ENCODE results near the gene SLIT3.
"Not testable (repeated sequence)": the region's sequence is repeated elsewhere in the genome, so short reads cannot be mapped to it uniquely, and the experiment has no call there.

The SLIT3 gene

GRCh38 chr5:169168280-169168679 lies 132.7 kb downstream of the SLIT3 start:
- DNase-seq = no peak

- DNase-seq = no peak
Observed at GRCh38 chr5:169166078-169166477, 134.9 kb downstream of the SLIT3 start.

GRCh38 chr5:169165052-169165451 lies 135.9 kb downstream of the SLIT3 start:
- DNase-seq = no peak

GRCh38 chr5:169164481-169164925 lies 136.4 kb downstream of the SLIT3 start:
- no peak for DNase-seq

DNA sequence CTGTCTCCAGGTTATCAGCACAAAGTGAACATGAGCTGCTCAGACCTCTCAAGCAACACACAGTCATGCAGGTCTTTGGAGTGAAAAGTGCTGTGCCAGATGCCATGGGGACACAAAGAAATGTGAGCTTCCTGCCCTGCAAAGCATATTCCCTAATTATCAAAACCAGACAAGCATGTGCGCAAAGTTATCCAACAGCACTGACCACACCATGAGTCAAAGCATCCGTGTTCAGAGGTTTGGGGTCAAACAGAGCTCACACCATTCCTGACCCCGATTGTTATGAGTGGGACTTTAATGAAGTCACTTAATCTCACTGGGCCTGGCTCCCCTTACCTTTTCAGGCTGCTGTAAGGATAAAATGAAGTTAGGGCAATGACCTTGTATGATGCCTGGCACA lies 138.5 kb downstream of the SLIT3 start:
- DNase-seq = no peak

GRCh38 chr5:169161022-169161680 lies 139.8 kb downstream of the SLIT3 start:
- DNase-seq = no peak

DNA sequence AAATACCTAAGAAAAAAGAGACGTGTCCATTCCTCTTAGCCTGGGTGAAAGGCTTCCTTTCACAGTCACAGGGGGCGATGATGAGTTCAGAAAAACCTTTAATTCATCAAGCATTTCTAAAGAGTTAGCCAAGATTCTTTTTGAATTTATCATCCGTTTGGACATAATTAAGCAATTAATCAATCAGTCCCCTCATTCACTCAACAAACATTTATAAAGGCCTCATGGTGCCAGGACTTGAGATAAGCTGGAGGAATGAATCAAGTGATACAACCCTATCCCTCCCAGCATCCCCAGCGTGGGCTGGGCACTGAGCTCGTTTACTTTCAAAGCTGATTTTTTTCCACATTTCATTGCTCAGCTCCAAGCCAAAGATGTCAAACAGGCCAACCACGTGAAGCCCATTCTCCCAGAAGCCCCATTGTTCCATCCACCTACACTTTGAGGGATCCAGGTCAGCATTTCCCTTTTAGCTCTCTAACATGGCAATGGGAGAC lies 140.5 kb downstream of the SLIT3 start:
- no peak for DNase-seq

GRCh38 chr5:169158764-169159163 lies 142.2 kb downstream of the SLIT3 start:
- no peak for DNase-seq

DNA sequence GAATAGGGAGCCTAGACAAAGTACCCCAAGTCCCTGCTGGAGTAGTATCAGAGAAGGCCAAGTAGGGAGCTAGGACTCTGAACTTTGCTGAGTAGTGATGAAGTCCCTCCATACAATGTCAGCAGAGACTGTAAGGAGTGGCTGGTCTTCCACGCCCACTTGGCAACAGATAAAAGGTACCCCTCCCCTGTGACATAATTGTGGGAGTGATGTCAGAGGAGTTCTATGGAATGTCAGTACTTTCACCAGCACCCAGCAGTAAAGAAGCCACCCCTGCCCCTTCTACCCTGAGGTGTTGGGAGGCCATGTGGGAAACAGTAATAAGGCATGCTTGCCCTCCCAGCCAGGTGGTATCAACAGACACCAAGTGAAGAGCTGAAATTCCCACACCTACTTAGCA lies 143.9 kb downstream of the SLIT3 start:
- no peak for DNase-seq

DNA sequence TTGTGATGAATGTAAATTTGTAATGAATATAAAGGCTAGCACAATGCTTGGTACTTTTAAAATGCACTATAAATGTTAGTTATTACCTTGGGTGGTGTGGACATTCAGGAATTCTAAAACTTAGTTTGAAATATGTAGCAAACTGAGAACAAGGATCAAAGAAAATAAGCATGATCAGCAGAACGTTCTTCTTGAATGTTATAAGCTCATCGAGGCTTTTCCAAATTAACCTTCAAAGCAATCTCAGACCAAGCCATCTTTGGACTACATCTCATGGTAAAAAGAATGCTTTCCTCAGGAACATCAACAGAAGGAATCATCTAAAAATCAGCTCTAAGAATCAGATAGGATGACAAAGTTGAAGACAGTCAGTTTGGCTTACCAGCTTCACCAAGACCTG lies 146.3 kb downstream of the SLIT3 start:
- no peak for DNase-seq

GRCh38 chr5:169153405-169153804 lies 147.5 kb downstream of the SLIT3 start:
- no peak for DNase-seq

DNA sequence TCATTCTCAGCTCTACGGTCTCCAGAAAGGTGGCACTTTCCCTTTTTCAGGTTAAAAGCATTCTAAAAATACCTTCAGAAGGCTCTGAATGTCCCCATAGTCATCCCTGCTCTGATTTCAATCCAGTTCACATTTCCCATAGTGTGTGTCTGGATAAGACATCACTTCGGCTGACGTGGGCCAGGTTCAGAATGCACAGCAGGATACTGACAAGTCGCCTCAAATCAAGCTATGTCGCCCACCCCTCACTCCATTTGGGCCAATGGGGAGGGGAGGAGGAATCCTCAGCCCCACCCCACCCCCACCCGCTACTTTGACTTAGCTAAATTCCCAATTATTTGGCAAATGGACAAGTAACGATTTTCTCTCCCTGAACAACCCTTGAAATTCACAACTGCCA lies 148.0 kb downstream of the SLIT3 start:
- no peak for DNase-seq

- no peak for DNase-seq
Observed at GRCh38 chr5:169152453-169152852, 148.5 kb downstream of the SLIT3 start.

- no peak for DNase-seq
Observed at GRCh38 chr5:169151051-169151805, 149.7 kb downstream of the SLIT3 start.

DNA sequence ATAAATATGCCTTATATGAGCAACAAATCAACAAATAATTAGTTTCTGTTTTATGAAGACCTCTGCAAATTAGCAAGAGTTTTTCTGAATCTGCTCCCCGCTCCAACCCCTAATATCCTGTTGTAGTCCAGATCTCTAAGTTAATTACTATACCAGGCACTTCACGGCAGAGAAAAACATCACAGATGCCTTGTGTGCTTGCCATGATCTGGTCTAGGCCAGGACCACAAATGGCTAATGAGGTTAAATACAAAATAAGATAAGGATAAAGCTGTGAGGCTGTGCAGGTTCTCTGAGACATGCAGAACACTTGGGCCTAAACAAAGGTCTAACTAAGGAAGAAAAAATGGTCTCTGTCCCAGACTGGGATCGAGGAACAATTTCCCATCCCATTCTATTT lies 150.8 kb downstream of the SLIT3 start:
- no peak for DNase-seq

DNA sequence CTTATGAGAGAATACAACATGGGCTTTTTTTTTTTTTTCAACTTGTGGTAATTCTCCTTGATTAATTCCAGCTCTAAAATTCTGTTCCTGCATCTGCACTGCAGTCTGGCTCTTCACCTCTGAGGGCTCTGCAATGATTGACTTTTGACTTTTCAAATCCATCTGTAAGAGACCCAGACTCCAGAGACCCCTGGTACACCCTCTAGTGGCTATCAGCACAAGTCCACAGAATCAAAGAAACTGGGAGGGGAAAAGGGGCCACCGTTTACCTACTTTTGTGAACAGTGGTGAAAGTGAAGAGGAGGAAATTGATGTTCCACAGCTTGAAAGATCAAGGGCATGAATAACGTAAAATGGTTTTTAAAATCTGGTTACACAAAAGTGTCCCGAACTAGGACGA lies 151.6 kb downstream of the SLIT3 start:
- DNase-seq = no peak

- no peak for DNase-seq
Observed at GRCh38 chr5:169148138-169148740, 152.7 kb downstream of the SLIT3 start.

DNA sequence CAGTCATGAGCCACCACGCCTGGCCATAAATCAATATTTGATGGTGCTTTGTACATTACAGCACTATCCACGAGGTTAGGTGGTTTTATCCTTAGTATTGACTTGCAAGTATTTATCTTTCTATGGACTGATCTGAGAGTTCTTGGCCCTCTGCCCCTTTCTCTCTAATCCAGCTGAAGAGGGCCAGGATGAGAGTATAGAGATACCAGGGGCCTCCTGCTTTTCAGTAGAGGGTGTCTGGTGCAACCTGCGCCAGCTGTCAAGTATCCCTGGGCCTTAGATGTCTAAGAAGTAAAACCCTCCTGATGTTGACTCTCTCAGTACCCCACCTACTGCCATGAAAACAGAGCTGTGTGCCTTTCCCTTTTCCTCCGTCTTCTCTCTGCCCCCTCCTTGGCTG lies 153.4 kb downstream of the SLIT3 start:
- DNase-seq = no peak

DNA sequence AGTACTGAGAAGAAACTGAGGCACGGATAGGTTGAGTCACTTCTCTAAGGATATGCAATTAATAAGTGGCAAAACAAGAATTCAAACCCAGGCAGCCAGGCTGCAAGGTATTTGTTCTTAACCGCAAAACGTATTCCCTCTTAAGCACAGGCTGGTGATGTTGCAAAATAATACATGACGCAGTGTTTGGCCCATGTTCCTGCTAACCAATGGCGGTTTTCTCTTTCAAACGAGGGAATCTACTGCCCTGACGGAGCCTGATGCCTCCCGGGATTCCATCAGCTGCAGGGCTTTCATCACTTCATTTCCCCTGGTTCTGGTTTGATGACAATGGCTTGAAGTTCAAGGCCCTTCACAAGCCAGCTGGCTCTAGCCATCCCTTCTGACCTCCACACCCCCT lies 154.8 kb downstream of the SLIT3 start:
- no peak for DNase-seq

DNA sequence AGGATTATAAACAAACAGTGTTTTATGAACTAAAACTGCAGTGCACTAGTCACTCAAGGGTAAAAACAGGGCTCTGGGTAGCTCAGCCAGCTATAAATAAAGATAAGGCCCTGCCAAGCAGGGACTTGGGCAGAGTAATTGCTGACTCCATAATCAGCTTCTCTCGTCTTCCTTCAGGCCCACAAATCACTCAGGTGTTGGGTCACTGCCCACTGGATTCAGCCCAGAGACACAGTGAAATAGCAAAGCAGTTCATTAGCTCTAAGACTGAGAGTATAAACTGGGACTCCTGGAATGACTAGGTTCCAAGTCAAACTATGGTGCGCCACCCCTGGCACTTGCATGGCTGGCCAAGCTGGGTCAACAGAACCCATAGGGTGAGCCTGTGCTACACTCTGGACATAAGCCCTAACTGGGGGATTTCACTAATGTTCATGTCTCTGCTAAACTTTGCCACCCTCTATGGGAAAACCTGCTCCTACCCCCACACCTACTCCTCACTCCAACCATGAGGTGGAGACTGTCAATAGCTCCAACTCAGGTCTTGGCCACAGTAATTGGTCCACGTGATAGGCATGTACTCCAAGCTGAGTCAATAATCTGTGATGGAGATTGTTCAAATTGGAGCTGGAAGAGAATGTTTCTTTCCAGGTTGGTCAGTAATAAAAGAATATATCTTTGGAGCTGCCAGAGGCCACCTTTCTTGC lies 158.5 kb downstream of the SLIT3 start:
- DNase-seq = no peak

DNA sequence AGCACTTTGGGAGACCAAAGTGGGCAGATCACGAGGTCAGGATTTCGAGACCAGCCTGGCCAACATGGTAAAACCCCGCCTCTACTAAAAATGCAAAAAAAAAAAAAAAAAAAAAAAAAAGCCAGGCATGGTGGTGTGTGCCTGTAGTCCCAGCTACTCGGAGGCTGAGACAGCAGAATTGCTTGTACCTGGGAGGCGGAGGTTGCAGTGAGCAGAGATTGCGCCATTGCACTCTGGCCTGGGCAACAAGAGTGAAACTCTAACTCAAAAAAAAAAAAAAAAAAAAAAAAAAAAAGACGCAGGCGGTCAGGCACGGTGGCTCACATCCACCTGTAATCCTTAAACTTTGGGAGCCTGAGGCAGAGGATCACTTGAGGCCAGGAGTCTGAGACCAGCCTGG lies 160.7 kb downstream of the SLIT3 start:
- not testable (repeated sequence) for DNase-seq

GRCh38 chr5:169139480-169140050 lies 161.4 kb downstream of the SLIT3 start:
- no peak for DNase-seq

GRCh38 chr5:169133531-169133930 lies 167.4 kb downstream of the SLIT3 start:
- DNase-seq = no peak

All from activated CD4-positive, alpha-beta T cell treated with anti-CD3 and anti-CD28 coated beads, Interleukin-2, amount 50 U/mL, for 48 hours (primary cell).